H1 (cell line): ENCODE data around the gene TCERG1L. TPM values are rescaled to one million over a fixed set of nuclear protein-coding genes. Genes with fewer than 3 reads are reported as not detected.
A peak's percentile ranks its signal among the peaks of the same experiment; 100 is the strongest.

Experiments used
- CTCF ChIA-PET: fragments of 300-600 bp; sonication (Branson Sonifier 250); formaldehyde crosslinking; loops from one replicate; lab custom pipeline; 2021; ENCODE audit not compliant: partially characterized antibody; lab: Charles Lee
- POLR2A ChIA-PET: fragments of 300-600 bp; sonication (Branson Sonifier 250); formaldehyde crosslinking; loops from one replicate; lab custom pipeline; 2021; ENCODE audit warnings: inconsistent platforms; ENCODE audit not compliant: partially characterized antibody; lab: Charles Lee
- DNase-seq, 2 experiments: peaks; one replicate each; pipeline versions ENCODE4 v3.0.0 to v3.0.0-alpha.2; 2010 to 2022; ENCODE audit warnings: low spot score in 2 of 2, low read depth in 1 of 2, mixed read lengths in 1 of 2
- FAIRE-seq: peaks from 2 replicates; lab custom pipeline; 2011; peaks lifted over from hg19 to GRCh38; lab: Jason Lieb, UNC
- H2AFZ ChIP-seq: 2 replicates; pipeline ENCODE4 v1.8.1; 2012; ENCODE audit warnings: low read length, inconsistent platforms
- H2AK5ac ChIP-seq: 2 replicates; pipeline ENCODE4 v1.6.1; 2013; ENCODE audit warnings: low read depth, low read length
- H2BK120ac ChIP-seq: replicated peaks from 2 replicates; pipeline ENCODE3; 2013; ENCODE audit warnings: low read depth, low read length, inconsistent platforms
- H2BK12ac ChIP-seq: 2 replicates; pipeline ENCODE4 v1.6.1; 2013; ENCODE audit warnings: low read depth, low read length
- H2BK15ac ChIP-seq: 2 replicates; pipeline ENCODE4 v1.6.1; 2013; ENCODE audit warnings: low read length
- H2BK20ac ChIP-seq: 2 replicates; pipeline ENCODE4 v1.6.1; 2013; ENCODE audit warnings: low read length
- H2BK5ac ChIP-seq: 2 replicates; pipeline ENCODE4 v1.6.1; 2013; ENCODE audit warnings: low read depth, low read length
- H3K14ac ChIP-seq: 2 replicates; pipeline ENCODE4 v1.6.1; 2013; ENCODE audit warnings: inconsistent platforms; ENCODE audit not compliant: insufficient read length
- H3K18ac ChIP-seq: 2 replicates; pipeline ENCODE4 v1.6.1; 2013; ENCODE audit warnings: low read length; ENCODE audit errors: extremely low read depth
- H3K23ac ChIP-seq: 2 replicates; pipeline ENCODE4 v1.6.1; 2013; ENCODE audit warnings: inconsistent platforms; ENCODE audit not compliant: insufficient read length
- H3K23me2 ChIP-seq: 2 replicates; pipeline ENCODE4 v1.6.1; 2013; ENCODE audit warnings: low read depth, low read length
- H3K27ac ChIP-seq: 2 replicates; pipeline ENCODE4 v1.6.1; 2011; ENCODE audit warnings: low read depth, low read length, inconsistent platforms
- H3K27me3 ChIP-seq, 4 experiments: replicated peaks in 1 of 4; 1 replicate in 1 of 4; 2 replicates in 3 of 4; pipeline versions ENCODE4 v1.6.1 to v1.8.1; 2011 to 2013; ENCODE audit warnings: low read length in 3 of 4, mild to moderate bottlenecking in 3 of 4, inconsistent platforms in 2 of 4, mixed read lengths in 2 of 4, moderate library complexity in 1 of 4; ENCODE audit not compliant: control insufficient read depth in 3 of 4, insufficient read depth in 3 of 4; ENCODE audit errors: extremely low read depth in 1 of 4
- H3K36me3 ChIP-seq, 4 experiments: 2 replicates each; pipeline versions ENCODE4 v1.6.1 to v1.8.1; 2011 to 2013; ENCODE audit warnings: mild to moderate bottlenecking in 4 of 4, low read length in 3 of 4, moderate library complexity in 2 of 4, control low read depth in 1 of 4, inconsistent platforms in 1 of 4; ENCODE audit not compliant: insufficient read depth in 4 of 4, control insufficient read depth in 2 of 4
- H3K4ac ChIP-seq: replicated peaks from 2 replicates; pipeline ENCODE3; 2013; ENCODE audit warnings: low read length, low read depth, mixed read lengths, inconsistent platforms; ENCODE audit not compliant: insufficient read length
- H3K4me1 ChIP-seq, 4 experiments: replicated peaks in 1 of 4; 1 replicate in 1 of 4; 2 replicates in 3 of 4; pipeline versions ENCODE4 v1.6.1 to v1.8.1; 2011 to 2013; ENCODE audit warnings: low read length in 3 of 4, inconsistent platforms in 2 of 4, mixed read lengths in 1 of 4; ENCODE audit not compliant: insufficient read depth in 4 of 4, control insufficient read depth in 3 of 4
- H3K4me2 ChIP-seq, 2 experiments: 2 replicates each; pipeline versions ENCODE4 v1.6.1 to v1.8.1; 2011 to 2013; ENCODE audit warnings: low read depth in 2 of 2, low read length in 2 of 2, control low read depth in 1 of 2, inconsistent platforms in 1 of 2, mild to moderate bottlenecking in 1 of 2; ENCODE audit not compliant: insufficient read depth in 1 of 2
- H3K4me3 ChIP-seq, 4 experiments: fragments of 200-600, 300-600 bp in 1 of 4; sonication (generic), shearing (Covaris generic), sonication (Bioruptor Twin) in 1 of 4; 2 replicates each; pipeline versions ENCODE4 v1.5.1 to v1.8.1; 2011 to 2016; ENCODE audit warnings: low read length in 4 of 4, low read depth in 3 of 4, control low read depth in 2 of 4, inconsistent platforms in 2 of 4, mild to moderate bottlenecking in 2 of 4, mixed read lengths in 1 of 4, moderate library complexity in 1 of 4; ENCODE audit not compliant: insufficient read depth in 2 of 4; ENCODE audit errors: extremely low read depth in 1 of 4
- H3K56ac ChIP-seq: replicated peaks from 2 replicates; pipeline ENCODE3; 2013; ENCODE audit warnings: low read depth, mild to moderate bottlenecking, mixed read lengths, low read length, inconsistent platforms; ENCODE audit not compliant: insufficient read length
- H3K79me1 ChIP-seq: 2 replicates; pipeline ENCODE4 v1.6.1; 2013; ENCODE audit warnings: low read depth, low read length, control low read depth
- H3K79me2 ChIP-seq, 2 experiments: 2 replicates each; pipeline versions ENCODE4 v1.6.1 to v1.8.1; 2012 to 2013; ENCODE audit warnings: low read length in 2 of 2, mild to moderate bottlenecking in 2 of 2, inconsistent platforms in 1 of 2; ENCODE audit not compliant: insufficient read depth in 2 of 2, control insufficient read depth in 1 of 2
- H3K9ac ChIP-seq, 4 experiments: replicated peaks in 1 of 4; 1 replicate in 1 of 4; 2 replicates in 3 of 4; pipeline versions ENCODE4 v1.6.1 to v1.8.1; 2011 to 2013; ENCODE audit warnings: low read depth in 3 of 4, low read length in 3 of 4, control low read depth in 2 of 4, mild to moderate bottlenecking in 2 of 4, moderate library complexity in 2 of 4, inconsistent platforms in 1 of 4; ENCODE audit errors: extremely low read depth in 1 of 4
- H3K9me3 ChIP-seq, 2 experiments: 2 replicates each; pipeline versions ENCODE4 v1.6.1 to v1.8.1; 2012 to 2013; ENCODE audit warnings: mild to moderate bottlenecking in 2 of 2, moderate library complexity in 2 of 2, control low read depth in 1 of 2, inconsistent platforms in 1 of 2, low read depth in 1 of 2, low read length in 1 of 2, mixed read lengths in 1 of 2; ENCODE audit not compliant: insufficient read depth in 2 of 2
- H4K20me1 ChIP-seq, 2 experiments: replicated peaks in 1 of 2; 2 replicates each; pipeline versions ENCODE3 to v1.8.1; 2011 to 2013; ENCODE audit warnings: inconsistent platforms in 2 of 2, low read length in 2 of 2, mild to moderate bottlenecking in 1 of 2; ENCODE audit not compliant: insufficient read depth in 2 of 2, control insufficient read depth in 1 of 2
- H4K5ac ChIP-seq: 2 replicates; pipeline ENCODE4 v1.6.1; 2013; ENCODE audit warnings: low read length, low read depth, mixed read lengths, inconsistent platforms; ENCODE audit not compliant: insufficient read length
- H4K8ac ChIP-seq: 2 replicates; pipeline ENCODE4 v1.8.0; 2013; ENCODE audit warnings: mild to moderate bottlenecking, moderate library complexity, low read length, inconsistent platforms; ENCODE audit not compliant: insufficient read depth; ENCODE audit errors: extremely low read depth
- H4K91ac ChIP-seq: replicated peaks from 2 replicates; pipeline ENCODE3; 2013; ENCODE audit warnings: low read length, mixed read lengths, inconsistent platforms; ENCODE audit not compliant: insufficient read length
- CBX8 ChIP-seq: fragments of 300-800, 300-1000 bp; sonication (generic); IDR thresholded peaks from 2 replicates; pipeline ENCODE4 v1.7.1; 2016; ENCODE audit warnings: low read depth, low read length, borderline replicate concordance
- EZH2 ChIP-seq: fragments of 200-600 bp; sonication (generic); IDR thresholded peaks from 2 replicates; pipeline ENCODE4 v1.7.1; 2012; ENCODE audit warnings: low read depth, mild to moderate bottlenecking, moderate library complexity, low read length, inconsistent platforms; ENCODE audit not compliant: severe bottlenecking
- GTF2F1 ChIP-seq: IDR thresholded peaks from 2 replicates; pipeline ENCODE4 v1.6.1; 2012; ENCODE audit warnings: low read depth, low read length, improper control_type of control experiment, borderline replicate concordance
- KDM1A ChIP-seq: fragments of 200-600, 300-600 bp; sonication (generic); IDR thresholded peaks from 2 replicates; pipeline ENCODE4 v1.7.1; 2016; ENCODE audit warnings: mild to moderate bottlenecking, low read length, borderline replicate concordance
- KDM4A ChIP-seq: IDR thresholded peaks from one replicate; pipeline ENCODE4 v1.7.1; 2012; ENCODE audit warnings: low read depth, mild to moderate bottlenecking, moderate library complexity, low read length, inconsistent platforms; ENCODE audit not compliant: severe bottlenecking
- RFX5 ChIP-seq: IDR thresholded peaks from 2 replicates; pipeline ENCODE4 v1.6.1; 2011; ENCODE audit warnings: low read depth, low read length, improper control_type of control experiment, borderline replicate concordance
- SAP30 ChIP-seq: fragments of 300-600 bp; sonication (generic); IDR thresholded peaks from 2 replicates; pipeline ENCODE4 v1.7.1; 2012; ENCODE audit warnings: low read length, moderate library complexity, mild to moderate bottlenecking, inconsistent platforms; ENCODE audit not compliant: insufficient read depth, insufficient replicate concordance
- SP2 ChIP-seq: IDR thresholded peaks from 2 replicates; pipeline ENCODE4 v1.6.1; 2012; ENCODE audit warnings: mild to moderate bottlenecking, low read length, inconsistent platforms
- SRF ChIP-seq: IDR thresholded peaks from 2 replicates; pipeline ENCODE4 v1.6.1; 2011; ENCODE audit warnings: mild to moderate bottlenecking, low read depth, low read length, moderate library complexity
- SUZ12 ChIP-seq: fragments of 200-600 bp; sonication (generic); IDR thresholded peaks from 2 replicates; pipeline ENCODE4 v1.6.1; 2012; ENCODE audit warnings: mild to moderate bottlenecking, inconsistent platforms, low read length, moderate library complexity, mixed read lengths
- TBP ChIP-seq: IDR thresholded peaks from 2 replicates; pipeline ENCODE4 v1.6.1; 2011; ENCODE audit warnings: low read depth, low read length, improper control_type of control experiment
- YY1 ChIP-seq: IDR thresholded peaks from 2 replicates; pipeline ENCODE4 v1.6.1; 2011; ENCODE audit warnings: low read depth, mild to moderate bottlenecking, low read length
- ZNF274 ChIP-seq: IDR thresholded peaks from 2 replicates; pipeline ENCODE4 v1.7.0; 2012; ENCODE audit warnings: low read length, borderline replicate concordance; ENCODE audit errors: extremely low read depth
- WGBS, 2 experiments: shearing (Covaris generic) in 1 of 2; methylation state at CpG; one replicate each; pipeline versions ENCODE4 v1.1.6 to v1.1.7; 2013 to 2015; ENCODE audit warnings: low lambda C conversion rate in 2 of 2, mixed read lengths in 2 of 2, inconsistent platforms in 1 of 2, low coverage in 1 of 2, missing lambda C conversion rate in 1 of 2; ENCODE audit not compliant: insufficient replicate concordance in 2 of 2, insufficient coverage in 1 of 2, insufficient read length in 1 of 2; ENCODE audit errors: extremely low coverage in 1 of 2, missing lambda C conversion rate in 1 of 2; 5-methylcytosine and 5-hydroxymethylcytosine counted together
- polyA plus RNA-seq, 7 experiments: library from polyadenylated mRNA; depleted of rRNA in 3 of 7; stranded (reverse) in 5 of 7; unstranded in 2 of 7; fragments of >200 nt in 5 of 7; fragments of 200-250 nt in 2 of 7; gene quantifications; 1 replicate in 5 of 7; 2 replicates in 1 of 7; 4 replicates in 1 of 7; pipeline versions ENCODE4 v1.2.1 to v1.2.3, GENCODE V29; 2011 to 2013; ENCODE audit warnings: missing spikeins in 2 of 7, mixed read lengths in 2 of 7
- total RNA-seq: library from RNA; stranded (reverse); fragmentation: NEBNext Ultra II Directional; extraction: Animal tissue kit (Norgen Biotek cat#: 25700); gene quantifications from 2 replicates; pipeline ENCODE4 v1.2.1, GENCODE V29; 2021

The TCERG1L gene
- total and polyA plus RNA-seq, 2 of the 8 experiments (the other 6 are each of a cell fraction or from before 2014, with no cell fraction given): 3.9 to 6.9 TPM

- peak overlapping the region; percentile 93 for H2BK5ac ChIP-seq
- no peak overlapping the region for H3K56ac ChIP-seq
- H3K79me2 ChIP-seq: no peaks in the 10 kb centered on the region
- DNase-seq (no peak), FAIRE-seq (no peak)
- H3K27me3 ChIP-seq: no peaks in the 10 kb centered on the region
- H4K91ac ChIP-seq: peak overlapping the region; percentile 96
- no peak overlapping the region for H3K23ac ChIP-seq
- no peak overlapping the region for H3K27ac ChIP-seq
- ChIA-PET CTCF (interaction anchor here (2.3 kb wide), 1 partner anchor 10 kb away, joined by 8 read pairs; no protein-coding TSS in a partner anchor), POLR2A (interaction anchor here (0.6 kb wide), 1 partner anchor 147 kb away, joined by 3 read pairs; no protein-coding TSS in a partner anchor)
- H3K4me3 ChIP-seq: no peak overlapping the region
- H3K9ac ChIP-seq: no peak overlapping the region
- H4K8ac ChIP-seq: no peak overlapping the region
- 87% methylated on average over 19 of the region's 19 CpGs; no CpG with 5 or more reads in 1 of the 2 experiments for WGBS, 2 experiments
- H4K20me1 ChIP-seq: no peaks in the 10 kb centered on the region
- peak overlapping the region; percentile 93 for H3K4ac ChIP-seq
- no peaks in the 10 kb centered on the region for H3K36me3 ChIP-seq
- peak overlapping the region; percentile 12 for H4K5ac ChIP-seq
- H3K14ac ChIP-seq: no peak overlapping the region
- no peaks in the 10 kb centered on the region; a peak in 1 of 4 replicates for H3K9me3 ChIP-seq
- peak overlapping the region; percentile 65; the same call in 1 of the 2 replicates for H2AK5ac ChIP-seq
- no peak overlapping the region for H2BK15ac ChIP-seq
- peaks cover 0 to 11% (median 4%) of the 10 kb centered on the region in 4 experiments; a peak in 4 of 7 replicates for H3K4me1 ChIP-seq
- H2BK120ac ChIP-seq: peak overlapping the region; percentile 8
- H2BK20ac ChIP-seq: peak overlapping the region; percentile 86; the same call in 1 of the 2 replicates
- no peak overlapping the region for H3K4me2 ChIP-seq
- no peak overlapping the region for H2AFZ ChIP-seq
- no peaks in the 10 kb centered on the region for H3K23me2 ChIP-seq
- peak overlapping the region; percentile 78 for H3K18ac ChIP-seq
- H3K79me1 ChIP-seq: no peaks in the 10 kb centered on the region
- H2BK12ac ChIP-seq: peak overlapping the region; percentile 75; the same call in 1 of the 2 replicates
- TF ChIP-seq CBX8 (no peak), ZNF274 (no peak), TBP (no peak), KDM1A (no peak), SP2 (no peak), YY1 (no peak), SUZ12 (no peak), RFX5 (no peak), SRF (no peak), SAP30 (no peak), EZH2 (no peak), GTF2F1 (no peak), KDM4A (no peak)
Observed at GRCh38 chr10:131093795-131094366, 217.6 kb downstream of the TCERG1L start.
